HG03025 (cell line): ENCODE measurements around the gene TMEM273.

Experiments used
- ATAC-seq: cut with Tn5 transposase; IDR thresholded peaks from one replicate; pipeline ENCODE4 v1.9.1; 2021; ENCODE audit warnings: mild to moderate bottlenecking, moderate library complexity; ENCODE audit not compliant: unreplicated experiment, low FRiP score

Gene TMEM273

GRCh38 chr10:49105076-49105475 is 83.1 kb downstream of the TMEM273 start:
- no peak for ATAC-seq
